MM.1S (cell line): Measurements from ENCODE around the gene COL5A1.

Source experiments
- CTCF ChIP-seq: fragments of 300-600 bp; sonication (generic); IDR thresholded peaks from 2 replicates; pipeline ENCODE4 v1.5.1; 2016; ENCODE audit warnings: antibody characterized with exemption, low read length, mixed read lengths
- EZH2 ChIP-seq: fragments of 300-600 bp; sonication (generic); optimal IDR thresholded peaks from 2 replicates; pipeline ENCODE3; 2017; ENCODE audit warnings: low read depth, mild to moderate bottlenecking, antibody characterized with exemption, low read length, mixed read lengths

- TF ChIP-seq EZH2, result no peak
- no peak for TF ChIP-seq CTCF
These were observed 52.7 kb downstream of the COL5A1 start for GRCh38 chr9:134694368-134694665.
